RWPE1 (cell line): ENCODE data around the gene HMCN2.

ENCODE experiments used
- CTCF ChIA-PET: fragments of 350-600 bp; sonication (Branson Sonifier 250); formaldehyde crosslinking; extraction: SDS; loops from one replicate; lab custom pipeline; 2021; lab: Yijun Ruan, JAX
- POLR2A ChIA-PET: fragments of 400-600 bp; formaldehyde crosslinking; extraction: SDS; loops from one replicate; lab custom pipeline; 2020; ENCODE audit warnings: antibody characterized with exemption; ENCODE audit not compliant: low non-redundant PET; lab: Yijun Ruan, JAX
- DNase-seq: peaks from one replicate; pipeline ENCODE4 v3.0.0; 2012; ENCODE audit warnings: low spot score
- H3K27ac ChIP-seq: fragments of 450-650 bp; 2 replicates; pipeline ENCODE4 v1.5.1; 2017
- TF ChIP-seq, protein P1 (sequence below): fragments of 450-650 bp; conservative IDR thresholded peaks from 2 replicates; pipeline ENCODE4 v1.5.1; 2017; ENCODE audit warnings: low read depth, mild to moderate bottlenecking

HMCN2 gene

DNA sequence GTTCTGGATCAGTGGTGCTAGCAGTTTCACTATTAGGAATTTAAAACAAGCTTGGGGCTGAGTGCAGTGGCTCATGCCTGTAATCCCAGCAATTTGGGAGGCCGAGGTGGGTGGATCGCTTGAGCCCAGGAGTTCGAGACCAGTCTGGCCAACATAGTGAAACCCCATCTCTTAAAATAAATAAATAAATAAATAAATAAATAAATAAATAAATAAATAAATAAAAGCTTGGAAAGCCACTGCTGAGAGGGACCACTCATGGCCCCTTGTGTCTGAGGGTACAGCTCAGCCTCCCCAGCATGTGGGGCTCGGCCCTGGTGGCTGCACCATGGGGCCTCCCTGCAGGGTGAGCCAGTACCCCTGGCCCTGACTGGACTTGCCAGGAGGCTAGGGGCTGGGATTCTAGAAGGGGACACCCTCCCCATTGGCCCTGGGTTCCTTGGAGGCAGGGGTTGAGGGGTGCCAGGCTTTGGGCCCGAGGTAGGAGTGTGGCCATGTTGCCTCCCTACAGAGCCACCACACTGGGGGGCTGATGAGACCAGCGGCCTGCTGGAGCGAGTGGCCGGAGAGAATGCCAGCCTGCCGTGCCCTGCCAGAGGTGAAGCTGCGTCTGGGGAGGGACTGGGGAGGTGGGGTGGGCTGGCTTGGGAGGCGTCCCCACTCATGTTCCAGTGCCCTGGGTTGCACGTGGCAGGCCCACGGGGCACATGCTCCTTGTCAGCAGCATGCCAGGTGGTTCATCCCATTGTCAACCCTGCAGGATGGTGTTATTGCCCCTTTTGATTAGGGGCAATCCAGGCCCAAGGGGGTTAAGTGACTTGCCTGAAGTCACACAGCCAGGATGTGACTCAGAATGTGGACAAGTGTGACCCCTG is 76.5 kb downstream of the HMCN2 start:
- no peak for DNase-seq
- TF ChIP-seq, protein P1, sequence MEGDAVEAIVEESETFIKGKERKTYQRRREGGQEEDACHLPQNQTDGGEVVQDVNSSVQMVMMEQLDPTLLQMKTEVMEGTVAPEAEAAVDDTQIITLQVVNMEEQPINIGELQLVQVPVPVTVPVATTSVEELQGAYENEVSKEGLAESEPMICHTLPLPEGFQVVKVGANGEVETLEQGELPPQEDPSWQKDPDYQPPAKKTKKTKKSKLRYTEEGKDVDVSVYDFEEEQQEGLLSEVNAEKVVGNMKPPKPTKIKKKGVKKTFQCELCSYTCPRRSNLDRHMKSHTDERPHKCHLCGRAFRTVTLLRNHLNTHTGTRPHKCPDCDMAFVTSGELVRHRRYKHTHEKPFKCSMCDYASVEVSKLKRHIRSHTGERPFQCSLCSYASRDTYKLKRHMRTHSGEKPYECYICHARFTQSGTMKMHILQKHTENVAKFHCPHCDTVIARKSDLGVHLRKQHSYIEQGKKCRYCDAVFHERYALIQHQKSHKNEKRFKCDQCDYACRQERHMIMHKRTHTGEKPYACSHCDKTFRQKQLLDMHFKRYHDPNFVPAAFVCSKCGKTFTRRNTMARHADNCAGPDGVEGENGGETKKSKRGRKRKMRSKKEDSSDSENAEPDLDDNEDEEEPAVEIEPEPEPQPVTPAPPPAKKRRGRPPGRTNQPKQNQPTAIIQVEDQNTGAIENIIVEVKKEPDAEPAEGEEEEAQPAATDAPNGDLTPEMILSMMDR = no peak
- ChIA-PET CTCF (interaction anchor here (0.5 to 2.2 kb wide), 10 partner anchors 8 to 1834 kb away, joined by 3 to 10 read pairs (median 5); no protein-coding TSS in a partner anchor), POLR2A (interaction anchor here (0.6 kb wide), 1 partner anchor 84 kb away, joined by 7 read pairs; no protein-coding TSS in a partner anchor)
- no peak overlapping the region for H3K27ac ChIP-seq

DNA sequence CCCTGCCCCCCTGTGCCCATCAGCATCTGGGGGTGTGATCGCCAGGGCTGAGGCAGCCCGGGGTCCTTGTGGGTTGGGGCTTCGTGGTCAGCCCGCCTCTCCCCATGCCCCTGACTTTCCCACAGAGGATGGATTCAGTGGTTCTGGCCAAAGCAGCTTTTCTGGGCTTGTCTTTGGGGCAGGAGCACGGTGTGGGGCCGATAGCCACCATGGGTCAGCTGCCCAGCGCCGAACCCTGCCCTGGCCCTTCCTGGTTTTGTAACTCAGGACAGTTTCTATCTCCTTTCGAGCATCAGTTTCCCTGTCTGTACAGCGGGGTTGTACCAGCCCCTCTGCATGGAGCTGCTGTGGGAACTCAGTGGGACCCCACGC is 77.1 kb downstream of the HMCN2 start:
- CTCF ChIA-PET = interaction anchor here (0.5 to 2.2 kb wide), 10 partner anchors 8 to 1834 kb away, joined by 3 to 10 read pairs (median 4); no protein-coding TSS in a partner anchor
- POLR2A ChIA-PET = no interaction called here
- no peak overlapping the region for H3K27ac ChIP-seq
- DNase-seq = no peak
- TF ChIP-seq, protein P1 = no peak

DNA sequence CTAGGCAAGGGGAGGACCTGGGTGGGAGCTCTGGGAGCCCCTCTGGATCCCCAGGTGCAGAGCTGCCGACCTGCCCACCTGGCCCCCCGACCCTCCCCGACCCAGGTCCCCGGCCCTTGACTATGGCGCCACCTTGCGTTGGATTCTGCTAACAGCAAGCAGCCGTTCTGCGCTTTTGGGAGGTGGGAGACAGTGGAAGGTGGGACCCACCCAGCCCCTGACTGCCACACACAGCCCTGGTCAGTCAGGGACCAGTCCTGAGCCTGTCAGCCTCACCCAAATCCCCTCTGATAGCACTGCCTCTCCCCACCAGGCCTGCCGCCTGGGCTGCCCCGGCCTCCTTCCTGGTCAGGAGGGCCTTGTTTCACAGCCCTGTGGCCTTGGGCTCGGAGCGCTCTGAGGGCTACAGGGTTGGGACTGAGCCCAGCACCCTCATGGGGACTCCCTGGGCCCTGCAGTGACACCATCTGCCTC is 77.9 kb downstream of the HMCN2 start:
- H3K27ac ChIP-seq = no peak overlapping the region
- ChIA-PET CTCF (interaction anchor here (0.5 to 1.6 kb wide), 10 partner anchors 9 to 242 kb away, joined by 3 to 7 read pairs (median 4); no protein-coding TSS in a partner anchor), POLR2A (no interaction called here)
- peak; percentile 48 for DNase-seq
- TF ChIP-seq, protein P1 = peak; percentile 97

DNA sequence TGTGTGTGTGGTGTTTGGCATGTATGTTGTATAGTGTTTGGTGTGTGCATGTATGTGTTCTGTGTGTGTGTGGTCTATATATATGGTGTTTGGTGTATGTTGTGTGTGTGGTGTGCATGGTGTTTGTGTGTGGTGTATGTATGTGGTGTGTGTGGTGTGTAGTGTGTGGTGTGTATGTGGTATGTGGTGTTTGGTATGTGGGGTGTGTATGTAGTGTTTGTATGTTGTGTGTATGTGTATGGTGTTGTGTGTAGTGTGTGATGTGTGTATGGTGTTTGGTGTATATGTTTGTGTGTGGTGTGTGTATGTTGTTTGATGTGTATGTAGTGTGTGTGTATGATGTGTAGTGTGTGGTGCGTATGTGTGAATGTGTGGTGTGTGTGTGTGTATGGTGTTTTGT is 78.8 kb downstream of the HMCN2 start:
- POLR2A ChIA-PET = no interaction called here
- TF ChIP-seq, protein P1 = no peak
- DNase-seq = no peak
- no peak overlapping the region for H3K27ac ChIP-seq
- CTCF ChIA-PET = interaction anchor here (0.8 to 1.0 kb wide), 2 partner anchors 99 to 102 kb away, joined by 3 read pairs; no protein-coding TSS in a partner anchor

DNA sequence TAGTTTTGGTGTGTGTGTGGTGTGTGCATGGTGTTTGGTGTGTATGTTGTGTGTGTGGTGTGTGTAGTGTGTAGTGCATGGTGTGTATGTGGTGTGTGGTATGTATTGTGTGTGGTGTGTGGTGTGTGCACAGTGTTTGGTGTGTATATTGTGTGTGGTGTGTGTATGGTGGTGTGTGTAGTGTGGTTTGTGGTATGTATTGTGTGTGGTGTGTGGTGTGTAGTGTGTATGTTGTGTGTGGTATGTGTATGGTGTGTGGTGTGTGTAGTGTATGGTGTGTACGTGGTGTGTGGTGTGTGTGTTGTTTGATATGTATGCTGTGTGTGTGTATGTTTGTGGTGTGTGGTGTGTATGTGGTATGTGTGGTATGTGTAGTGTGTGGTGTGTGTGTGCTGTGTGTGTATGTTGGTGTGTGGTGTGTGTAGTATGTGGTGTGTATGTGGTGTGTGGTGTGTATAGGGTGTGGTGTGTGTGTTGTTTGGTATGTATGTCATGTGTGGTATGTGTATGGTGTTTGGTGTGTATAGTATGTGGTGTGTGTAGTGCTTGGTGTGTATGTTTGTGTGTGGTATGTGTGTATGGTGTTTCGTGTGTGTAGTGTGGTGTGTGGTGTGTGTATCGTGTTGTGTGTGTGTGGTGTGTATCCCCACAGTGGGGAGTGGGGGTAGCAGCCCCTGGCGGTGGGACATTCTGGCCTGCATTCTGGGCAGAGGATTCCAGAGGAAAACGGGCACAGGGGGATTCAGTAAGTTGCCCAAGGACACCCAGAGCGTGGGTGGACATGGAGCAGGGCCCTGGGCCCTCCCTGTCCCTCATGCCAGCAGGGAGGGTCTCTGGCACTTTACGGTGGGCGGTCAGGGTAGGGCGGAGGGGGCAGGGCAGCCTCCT is 79.7 kb downstream of the HMCN2 start:
- no peak for DNase-seq
- POLR2A ChIA-PET = no interaction called here
- no peak overlapping the region for H3K27ac ChIP-seq
- CTCF ChIA-PET = interaction anchor here (0.5 to 1.1 kb wide), 2 partner anchors 81 to 339 kb away, joined by 3 to 7 read pairs; no protein-coding TSS in a partner anchor
- TF ChIP-seq, protein P1 = no peak
